GM12878 (cell line): ENCODE data around the gene PIF1. TPM values are rescaled to one million over a fixed set of nuclear protein-coding genes. Genes with fewer than 3 reads are reported as not detected.
A peak's percentile ranks its signal among the peaks of the same experiment; 100 is the strongest.

Source experiments
- ATF7 ChIP-seq: fragments of 450-650 bp; IDR thresholded peaks from 2 replicates; pipeline ENCODE4 v1.6.1; 2016; ENCODE audit warnings: low read depth, mild to moderate bottlenecking
- BMI1 ChIP-seq: fragments of 450-650 bp; IDR thresholded peaks from 2 replicates; pipeline ENCODE4 v1.6.1; 2016; ENCODE audit warnings: mild to moderate bottlenecking, moderate library complexity, borderline replicate concordance
- BRCA1 ChIP-seq: IDR thresholded peaks from 2 replicates; pipeline ENCODE4 v1.6.1; 2011; ENCODE audit warnings: low read depth, low read length, improper control_type of control experiment
- CHD2 ChIP-seq: IDR thresholded peaks from 2 replicates; pipeline ENCODE4 v1.6.1; 2011; ENCODE audit warnings: low read depth, low read length, improper control_type of control experiment, borderline replicate concordance
- CHD4 ChIP-seq: fragments of 200-600 bp; sonication (generic); IDR thresholded peaks from 2 replicates; pipeline ENCODE4 v1.6.1; 2016; ENCODE audit warnings: mild to moderate bottlenecking
- EP300 ChIP-seq, 2 experiments: fragments of 150-350 bp in 1 of 2; IDR thresholded peaks; 2 replicates each; pipeline ENCODE4 v1.6.1; 2011 to 2012; ENCODE audit warnings: low read depth in 2 of 2, low read length in 2 of 2, borderline replicate concordance in 1 of 2, improper control_type of control experiment in 1 of 2, inconsistent platforms in 1 of 2; ENCODE audit not compliant: control insufficient read depth in 1 of 2
- EZH2 ChIP-seq: IDR thresholded peaks from 2 replicates; pipeline ENCODE4 v1.6.1; 2012; ENCODE audit warnings: low read depth, mild to moderate bottlenecking, control low read depth, inconsistent platforms, low read length, borderline replicate concordance; ENCODE audit not compliant: control insufficient read depth
- FOXM1 ChIP-seq: IDR thresholded peaks from 2 replicates; pipeline ENCODE4 v1.6.1; 2012; ENCODE audit warnings: low read depth, mild to moderate bottlenecking, inconsistent platforms, low read length, moderate library complexity
- IRF4 ChIP-seq: IDR thresholded peaks from 2 replicates; pipeline ENCODE4 v1.6.1; 2011; ENCODE audit warnings: low read depth, low read length
- KAT2A ChIP-seq: conservative IDR thresholded peaks from 2 replicates; pipeline ENCODE4 v1.6.1; 2011; ENCODE audit warnings: low read depth, low read length; ENCODE audit not compliant: control insufficient read depth
- MXI1 ChIP-seq: fragments of 150-350 bp; IDR thresholded peaks from 2 replicates; pipeline ENCODE4 v1.6.1; 2011; ENCODE audit warnings: low read depth, mild to moderate bottlenecking, inconsistent platforms, low read length, improper control_type of control experiment
- NBN ChIP-seq: fragments of 450-650 bp; IDR thresholded peaks from 2 replicates; pipeline ENCODE4 v1.6.1; 2016
- RAD51 ChIP-seq: fragments of 450-650 bp; IDR thresholded peaks from 2 replicates; pipeline ENCODE4 v1.6.1; 2016; ENCODE audit warnings: moderate library complexity, mild to moderate bottlenecking, inconsistent platforms
- TBL1XR1 ChIP-seq: IDR thresholded peaks from 2 replicates; pipeline ENCODE4 v1.6.1; 2012; ENCODE audit warnings: low read depth, low read length, improper control_type of control experiment
- YBX1 ChIP-seq: fragments of 450-650 bp; IDR thresholded peaks from 2 replicates; pipeline ENCODE4 v1.6.1; 2016; ENCODE audit warnings: antibody characterized with exemption
- YY1 ChIP-seq: IDR thresholded peaks from 2 replicates; pipeline ENCODE4 v1.6.1; 2011; ENCODE audit warnings: low read depth, mild to moderate bottlenecking, low read length
- ZNF207 ChIP-seq: fragments of 450-650 bp; IDR thresholded peaks from 2 replicates; pipeline ENCODE4 v1.6.1; 2014; ENCODE audit warnings: antibody characterized with exemption, mild to moderate bottlenecking, borderline replicate concordance
- ZNF217 ChIP-seq: fragments of 450-650 bp; IDR thresholded peaks from 2 replicates; pipeline ENCODE4 v1.6.1; 2017; ENCODE audit warnings: antibody characterized with exemption, mild to moderate bottlenecking
- ZNF384 ChIP-seq: IDR thresholded peaks from 2 replicates; pipeline ENCODE4 v1.6.1; 2012; ENCODE audit warnings: low read depth, mild to moderate bottlenecking, low read length, improper control_type of control experiment, borderline replicate concordance
- polyA plus RNA-seq, 11 experiments: library from polyadenylated mRNA; depleted of rRNA in 4 of 11; unstranded in 6 of 11; stranded (reverse) in 5 of 11; fragments of >200 nt; fragmentation: Nextera tagmentation in 4 of 11; fragmentation: Illumina TruSeq in 1 of 11; extraction: Ambion mirVana in 4 of 11; extraction: Trizol in 1 of 11; gene quantifications; 1 replicate in 1 of 11; 2 replicates in 10 of 11; pipeline versions ENCODE4 v1.2.1 to v1.2.3, GENCODE V29; 2011 to 2016; ENCODE audit warnings: inconsistent platforms in 2 of 11, missing spikeins in 2 of 11, low read depth in 1 of 11
- total RNA-seq, 4 experiments: library from RNA; depleted of rRNA in 3 of 4; stranded (reverse); fragments of >200 nt in 3 of 4; fragmentation: Illumina TruSeq in 1 of 4; extraction: Trizol in 1 of 4; gene quantifications; 2 replicates each; pipeline versions ENCODE4 v1.2.1 to v1.2.3, GENCODE V29; 2013 to 2021
- TF ChIP-seq, protein P1 (sequence below): fragments of 450-650 bp; conservative IDR thresholded peaks from 2 replicates; pipeline ENCODE4 v1.6.1; 2017; ENCODE audit warnings: mild to moderate bottlenecking, moderate library complexity
- TF ChIP-seq, protein P2 (sequence below), 3 experiments: IDR thresholded peaks in 2 of 3; conservative IDR thresholded peaks in 1 of 3; 2 replicates each; pipeline ENCODE4 v1.5.1; 2011; ENCODE audit warnings: low read depth in 3 of 3, low read length in 3 of 3, mild to moderate bottlenecking in 3 of 3, control low read depth in 2 of 3, moderate library complexity in 2 of 3, inconsistent platforms in 1 of 3, mixed read lengths in 1 of 3; ENCODE audit not compliant: control insufficient read depth in 2 of 3, insufficient read depth in 1 of 3; ENCODE audit errors: extremely low read depth in 1 of 3
- TF ChIP-seq, protein P3 (sequence below): fragments of 450-650 bp; IDR thresholded peaks from 2 replicates; pipeline ENCODE4 v1.6.1; 2018; ENCODE audit warnings: borderline replicate concordance, mild to moderate bottlenecking; ENCODE audit not compliant: partially characterized antibody
- TF ChIP-seq, protein P4 (sequence below): IDR thresholded peaks from 2 replicates; pipeline ENCODE4 v1.6.1; 2012; ENCODE audit warnings: low read depth, low read length, improper control_type of control experiment

The PIF1 gene
- total and polyA plus RNA-seq, 10 of the 15 experiments (the other 5 are each of a cell fraction or from before 2014, with no cell fraction given), result 3.7 to 68.9 (median 31.1) TPM

DNA sequence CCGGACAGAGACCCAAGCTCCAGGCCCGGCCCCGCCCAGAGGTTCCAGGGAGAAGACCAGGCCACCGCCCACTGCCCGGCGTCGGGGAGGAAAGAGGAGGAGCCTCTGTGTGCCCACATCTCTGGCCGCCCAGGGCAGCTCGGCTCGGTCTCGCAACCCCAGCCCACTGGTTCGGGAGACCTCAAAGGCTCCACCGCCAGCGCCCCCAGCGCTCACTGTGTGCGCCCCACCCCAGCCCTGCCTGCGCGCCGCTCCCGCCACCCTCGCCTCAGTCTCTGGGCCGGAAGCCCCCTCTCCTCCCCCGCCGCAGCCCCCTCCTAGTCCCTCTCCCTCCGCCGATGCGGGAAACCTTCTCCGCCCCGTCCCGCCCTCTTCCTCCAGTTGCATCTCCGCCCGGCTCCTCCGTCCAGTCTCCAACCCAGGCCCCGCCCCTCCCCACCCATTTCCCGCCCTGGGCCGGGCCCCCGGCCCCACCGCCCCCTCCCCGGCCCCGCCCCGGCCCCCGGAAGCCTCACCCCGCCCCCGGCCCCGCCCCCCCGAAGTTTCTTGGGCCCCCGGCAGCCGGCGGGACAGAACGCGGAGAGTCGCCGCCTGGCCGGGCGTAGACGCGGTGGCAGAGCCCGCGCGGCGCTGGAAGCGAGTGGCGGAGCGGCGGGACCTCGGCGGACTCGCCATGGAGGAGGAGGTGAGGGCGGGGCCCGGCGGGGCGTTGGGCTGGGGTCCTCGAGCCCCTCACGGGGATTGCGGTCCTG is 16.1 kb upstream of the PIF1 start, which contains the start of gene PLEKHO2 (continued):
- TF ChIP-seq ZNF217, result no peak
- TF ChIP-seq CHD2, result no peak
- no peak for TF ChIP-seq ZNF384
- TF ChIP-seq, protein P1, sequence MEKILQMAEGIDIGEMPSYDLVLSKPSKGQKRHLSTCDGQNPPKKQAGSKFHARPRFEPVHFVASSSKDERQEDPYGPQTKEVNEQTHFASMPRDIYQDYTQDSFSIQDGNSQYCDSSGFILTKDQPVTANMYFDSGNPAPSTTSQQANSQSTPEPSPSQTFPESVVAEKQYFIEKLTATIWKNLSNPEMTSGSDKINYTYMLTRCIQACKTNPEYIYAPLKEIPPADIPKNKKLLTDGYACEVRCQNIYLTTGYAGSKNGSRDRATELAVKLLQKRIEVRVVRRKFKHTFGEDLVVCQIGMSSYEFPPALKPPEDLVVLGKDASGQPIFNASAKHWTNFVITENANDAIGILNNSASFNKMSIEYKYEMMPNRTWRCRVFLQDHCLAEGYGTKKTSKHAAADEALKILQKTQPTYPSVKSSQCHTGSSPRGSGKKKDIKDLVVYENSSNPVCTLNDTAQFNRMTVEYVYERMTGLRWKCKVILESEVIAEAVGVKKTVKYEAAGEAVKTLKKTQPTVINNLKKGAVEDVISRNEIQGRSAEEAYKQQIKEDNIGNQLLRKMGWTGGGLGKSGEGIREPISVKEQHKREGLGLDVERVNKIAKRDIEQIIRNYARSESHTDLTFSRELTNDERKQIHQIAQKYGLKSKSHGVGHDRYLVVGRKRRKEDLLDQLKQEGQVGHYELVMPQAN, result peak; percentile 64; the same call in 1 of the 2 replicates
- TF ChIP-seq ATF7, result no peak
- TF ChIP-seq YY1, result no peak
- TF ChIP-seq EZH2, result no peak
- TF ChIP-seq CHD4, result no peak
- no peak for TF ChIP-seq MXI1
- TF ChIP-seq, protein P2, sequence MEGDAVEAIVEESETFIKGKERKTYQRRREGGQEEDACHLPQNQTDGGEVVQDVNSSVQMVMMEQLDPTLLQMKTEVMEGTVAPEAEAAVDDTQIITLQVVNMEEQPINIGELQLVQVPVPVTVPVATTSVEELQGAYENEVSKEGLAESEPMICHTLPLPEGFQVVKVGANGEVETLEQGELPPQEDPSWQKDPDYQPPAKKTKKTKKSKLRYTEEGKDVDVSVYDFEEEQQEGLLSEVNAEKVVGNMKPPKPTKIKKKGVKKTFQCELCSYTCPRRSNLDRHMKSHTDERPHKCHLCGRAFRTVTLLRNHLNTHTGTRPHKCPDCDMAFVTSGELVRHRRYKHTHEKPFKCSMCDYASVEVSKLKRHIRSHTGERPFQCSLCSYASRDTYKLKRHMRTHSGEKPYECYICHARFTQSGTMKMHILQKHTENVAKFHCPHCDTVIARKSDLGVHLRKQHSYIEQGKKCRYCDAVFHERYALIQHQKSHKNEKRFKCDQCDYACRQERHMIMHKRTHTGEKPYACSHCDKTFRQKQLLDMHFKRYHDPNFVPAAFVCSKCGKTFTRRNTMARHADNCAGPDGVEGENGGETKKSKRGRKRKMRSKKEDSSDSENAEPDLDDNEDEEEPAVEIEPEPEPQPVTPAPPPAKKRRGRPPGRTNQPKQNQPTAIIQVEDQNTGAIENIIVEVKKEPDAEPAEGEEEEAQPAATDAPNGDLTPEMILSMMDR (IDR thresholded peaks at IDR 0.05 in 2 of 3, conservative IDR thresholded peaks at IDR 0.05 in 1 of 3; ENCODE audit: control insufficient read depth in 2 of 3, extremely low read depth in 1 of 3, insufficient read depth in 1 of 3, low read depth in 3 of 3, low read length in 3 of 3), result peak; percentile 6 to 41 (median 11); a peak in 2 of 6 replicates
- TF ChIP-seq BRCA1, result no peak
- no peak for TF ChIP-seq BMI1
- TF ChIP-seq KAT2A, result no peak
- no peak for TF ChIP-seq ZNF207
- TF ChIP-seq, protein P3, sequence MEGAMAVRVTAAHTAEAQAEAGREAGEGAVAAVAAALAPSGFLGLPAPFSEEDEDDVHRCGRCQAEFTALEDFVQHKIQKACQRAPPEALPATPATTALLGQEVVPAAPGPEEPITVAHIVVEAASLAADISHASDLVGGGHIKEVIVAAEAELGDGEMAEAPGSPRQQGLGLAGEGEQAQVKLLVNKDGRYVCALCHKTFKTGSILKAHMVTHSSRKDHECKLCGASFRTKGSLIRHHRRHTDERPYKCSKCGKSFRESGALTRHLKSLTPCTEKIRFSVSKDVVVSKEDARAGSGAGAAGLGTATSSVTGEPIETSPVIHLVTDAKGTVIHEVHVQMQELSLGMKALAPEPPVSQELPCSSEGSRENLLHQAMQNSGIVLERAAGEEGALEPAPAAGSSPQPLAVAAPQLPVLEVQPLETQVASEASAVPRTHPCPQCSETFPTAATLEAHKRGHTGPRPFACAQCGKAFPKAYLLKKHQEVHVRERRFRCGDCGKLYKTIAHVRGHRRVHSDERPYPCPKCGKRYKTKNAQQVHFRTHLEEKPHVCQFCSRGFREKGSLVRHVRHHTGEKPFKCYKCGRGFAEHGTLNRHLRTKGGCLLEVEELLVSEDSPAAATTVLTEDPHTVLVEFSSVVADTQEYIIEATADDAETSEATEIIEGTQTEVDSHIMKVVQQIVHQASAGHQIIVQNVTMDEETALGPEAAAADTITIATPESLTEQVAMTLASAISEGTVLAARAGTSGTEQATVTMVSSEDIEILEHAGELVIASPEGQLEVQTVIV, result no peak
- no peak for TF ChIP-seq FOXM1
- peak; percentile 62 for TF ChIP-seq NBN
- TF ChIP-seq YBX1, result no peak
- TF ChIP-seq, protein P4, sequence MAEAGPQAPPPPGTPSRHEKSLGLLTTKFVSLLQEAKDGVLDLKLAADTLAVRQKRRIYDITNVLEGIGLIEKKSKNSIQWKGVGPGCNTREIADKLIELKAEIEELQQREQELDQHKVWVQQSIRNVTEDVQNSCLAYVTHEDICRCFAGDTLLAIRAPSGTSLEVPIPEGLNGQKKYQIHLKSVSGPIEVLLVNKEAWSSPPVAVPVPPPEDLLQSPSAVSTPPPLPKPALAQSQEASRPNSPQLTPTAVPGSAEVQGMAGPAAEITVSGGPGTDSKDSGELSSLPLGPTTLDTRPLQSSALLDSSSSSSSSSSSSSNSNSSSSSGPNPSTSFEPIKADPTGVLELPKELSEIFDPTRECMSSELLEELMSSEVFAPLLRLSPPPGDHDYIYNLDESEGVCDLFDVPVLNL, result 0 out of 2 replicates have a peak, but pooled peaks have one; percentile 30
- no peak for TF ChIP-seq IRF4
- TF ChIP-seq RAD51, result no peak
- TF ChIP-seq EP300 (IDR thresholded peaks at IDR 0.05; ENCODE audit: borderline replicate concordance in 1 of 2, control insufficient read depth in 1 of 2, low read depth in 2 of 2, low read length in 2 of 2), result no peak
- TF ChIP-seq TBL1XR1, result no peak
